Aorta (tissue), 4 donors: ENCODE measurements around the gene DNAJC25. TPM values are rescaled to one million over a fixed set of nuclear protein-coding genes. Genes with fewer than 3 reads are reported as not detected.

Experiments used
- polyA plus RNA-seq, 2 donors: library from polyadenylated mRNA; stranded (reverse); fragments of 200-250 nt; gene quantifications; one replicate each; pipeline ENCODE4 v1.2.3, GENCODE V29; 2013
- total RNA-seq, 2 donors: library from RNA; stranded (reverse); fragmentation: NEBNext Ultra II Directional; extraction: Animal tissue kit (Norgen Biotek cat#: 25700); gene quantifications; one replicate each; pipeline ENCODE4 v1.2.1, GENCODE V29; 2021
- donor health status: healthy with polysubstance abuse.
- donor health status: Bipolar disorder and iron deficiency.
- donor health status: DM: no; HTN: no; CAD: no.
- donor health status: DM: yes; HTN: yes; CAD: no.

The DNAJC25 gene
- total and polyA plus RNA-seq, 4 donors = 5.0 to 6.0 (median 5.4) TPM

Other genes starting within 250 kb of the DNAJC25 start
- gene ECPAS, start 147.0 kb upstream of the DNAJC25 start, total RNA-seq = 10 to 100 TPM; 74.6 to 94.3 TPM
- 10 to 100 TPM; 11.0 to 28.9 TPM for gene ECPAS, start 147.0 kb upstream of the DNAJC25 start, polyA plus RNA-seq
- 10 to 100 TPM; 14.6 to 21.8 TPM for gene ZNF483, start 106.2 kb upstream of the DNAJC25 start, total RNA-seq
- 1 to 10 TPM in 1 of 2 donors, not detected in 1; 1.2 TPM for gene ZNF483, start 106.2 kb upstream of the DNAJC25 start, polyA plus RNA-seq
- 10 to 100 TPM; 18.2 to 43.1 TPM for gene PTGR1, start 31.7 kb upstream of the DNAJC25 start, total RNA-seq
- 100 to 1,000 TPM in 1 of 2 donors, 10 to 100 TPM in 1; 35.9 to 138 TPM for gene PTGR1, start 31.7 kb upstream of the DNAJC25 start, polyA plus RNA-seq
- 10 to 100 TPM; 40.2 to 47.0 TPM for gene GNG10, start 30.3 kb downstream of the DNAJC25 start, total RNA-seq
- gene GNG10, start 30.3 kb downstream of the DNAJC25 start, polyA plus RNA-seq = 100 to 1,000 TPM in 1 of 2 donors, 10 to 100 TPM in 1; 42.8 to 139 TPM
- gene SHOC1, start 163.6 kb downstream of the DNAJC25 start, total RNA-seq = under 1 TPM in 1 of 2 donors, not detected in 1; 0.15 TPM
- gene SHOC1, start 163.6 kb downstream of the DNAJC25 start, polyA plus RNA-seq = not detected